HG03045 (cell line): ENCODE data around the gene TECPR2.
"Not testable (repeated sequence)": the region's sequence is repeated elsewhere in the genome, so short reads cannot be mapped to it uniquely, and the experiment has no call there.

Experiments
- ATAC-seq: cut with Tn5 transposase; IDR thresholded peaks from one replicate; pipeline ENCODE4 v1.9.1; 2021; ENCODE audit warnings: mild to moderate bottlenecking, moderate library complexity; ENCODE audit not compliant: unreplicated experiment

The TECPR2 gene

GRCh38 chr14:102545461-102546265 is 182.9 kb downstream of the TECPR2 start:
- ATAC-seq, result no peak

GRCh38 chr14:102548616-102549240 is 186.0 kb downstream of the TECPR2 start:
- ATAC-seq, result no peak

GRCh38 chr14:102550927-102551401 is 188.2 kb downstream of the TECPR2 start:
- not testable (repeated sequence) for ATAC-seq
